K562 (cell line): ENCODE measurements around the gene SPRTN. TPM values are rescaled to one million over a fixed set of nuclear protein-coding genes. Genes with fewer than 3 reads are reported as not detected.

ENCODE experiments used
- ATAC-seq: fragments of 200-7000 bp; cut with Tn5 transposase; 3 replicates; pipeline ENCODE4 v1.9.1; 2020; ENCODE audit warnings: moderate library complexity
- BruUV-seq: library from RNA; stranded (reverse); fragments of 400-500 nt; replicated peaks from 2 replicates; lab custom pipeline; 2021; lab: Mats Ljungman, UMichigan
- CTCF ChIA-PET: fragments of 300-600 bp; formaldehyde crosslinking; extraction: SDS; loops from one replicate; lab custom pipeline; 2021; ENCODE audit warnings: low intra/inter-chr PET ratio; lab: Yijun Ruan, JAX
- POLR2A ChIA-PET: fragments of 300-600, 350-650 bp; sonication (Branson Sonifier 250); formaldehyde crosslinking; extraction: SDS; loops from one replicate; lab custom pipeline; 2021; ENCODE audit warnings: antibody characterized with exemption, inconsistent platforms; lab: Yijun Ruan, JAX
- DNase-seq, 4 experiments: peaks; one replicate each; pipeline versions ENCODE4 v3.0.0 to v3.0.0-alpha.2; 2011 to 2018; ENCODE audit warnings: low spot score in 3 of 4, mixed read lengths in 3 of 4; ENCODE audit errors: extremely low read depth in 1 of 4
- FAIRE-seq: peaks from 2 replicates; lab custom pipeline; 2011; peaks lifted over from hg19 to GRCh38; lab: Jason Lieb, UNC
- H2AFZ ChIP-seq: 2 replicates; pipeline ENCODE4 v1.6.0; 2011; ENCODE audit warnings: low read depth, low read length, control low read depth, inconsistent platforms
- H3K27ac ChIP-seq: fragments of 200-600 bp; 3 replicates; pipeline ENCODE4 v1.8.0; 2011; ENCODE audit warnings: low read depth, mild to moderate bottlenecking, control low read depth, inconsistent platforms, low read length, moderate library complexity, mixed read lengths; ENCODE audit errors: extremely low read depth
- H3K27me3 ChIP-seq, 2 experiments: fragments of 300-600 bp in 1 of 2; 2 replicates in 1 of 2; 3 replicates in 1 of 2; pipeline versions ENCODE4 v1.6.0 to v1.8.0; 2011; ENCODE audit warnings: inconsistent platforms in 2 of 2, low read length in 2 of 2, mild to moderate bottlenecking in 1 of 2, mixed read lengths in 1 of 2, moderate library complexity in 1 of 2; ENCODE audit not compliant: control insufficient read depth in 2 of 2, insufficient read depth in 2 of 2
- H3K36me3 ChIP-seq: fragments of 300-600 bp; 3 replicates; pipeline ENCODE4 v1.8.0; 2011; ENCODE audit warnings: mild to moderate bottlenecking, low read length, inconsistent platforms; ENCODE audit not compliant: control insufficient read depth, insufficient read depth
- H3K4me1 ChIP-seq, 2 experiments: fragments of 200-600 bp in 1 of 2; replicated peaks in 1 of 2; 2 replicates in 1 of 2; 3 replicates in 1 of 2; pipeline versions ENCODE4 v1.5.1 to v1.8.0; 2011; ENCODE audit warnings: inconsistent platforms in 2 of 2, low read length in 2 of 2, mild to moderate bottlenecking in 1 of 2, mixed read lengths in 1 of 2, moderate library complexity in 1 of 2; ENCODE audit not compliant: control insufficient read depth in 2 of 2, insufficient read depth in 2 of 2
- H3K4me2 ChIP-seq: 2 replicates; pipeline ENCODE4 v1.6.1; 2011; ENCODE audit warnings: low read length, control low read depth, inconsistent platforms, mixed read lengths; ENCODE audit not compliant: insufficient read depth
- H3K4me3 ChIP-seq: fragments of 200-600 bp; sonication (generic), shearing (Covaris generic); 2 replicates; pipeline ENCODE4 v1.5.1; 2016; ENCODE audit warnings: control low read depth, inconsistent platforms
- H3K79me2 ChIP-seq: fragments of 200-600 bp; 3 replicates; pipeline ENCODE4 v1.8.0; 2011; ENCODE audit warnings: low read length, inconsistent platforms; ENCODE audit not compliant: control insufficient read depth, insufficient read depth
- H3K9ac ChIP-seq, 2 experiments: 2 replicates each; pipeline versions ENCODE4 v1.6.0 to v1.6.1; 2011; ENCODE audit warnings: low read depth in 2 of 2, low read length in 2 of 2, control low read depth in 1 of 2, inconsistent platforms in 1 of 2, mild to moderate bottlenecking in 1 of 2, mixed read lengths in 1 of 2; ENCODE audit not compliant: insufficient read depth in 1 of 2
- H3K9me1 ChIP-seq: one replicate; pipeline ENCODE4 v1.6.0; 2011; ENCODE audit warnings: inconsistent platforms, mild to moderate bottlenecking, low read length, moderate library complexity; ENCODE audit not compliant: control insufficient read depth, insufficient read depth
- H3K9me3 ChIP-seq: replicated peaks from 2 replicates; pipeline ENCODE4 v1.5.1; 2011; ENCODE audit warnings: low read depth, low read length, inconsistent platforms; ENCODE audit not compliant: control insufficient read depth, insufficient read depth
- H4K20me1 ChIP-seq: replicated peaks from 2 replicates; pipeline ENCODE4 v1.6.1; 2011; ENCODE audit warnings: low read length, inconsistent platforms, mixed read lengths; ENCODE audit not compliant: control insufficient read depth, insufficient read depth
- CAMTA2 ChIP-seq: fragments of 250-450 bp; sonication (Bioruptor Pico); conservative IDR thresholded peaks from 2 replicates; pipeline ENCODE4 v1.5.1; 2022
- FOXJ3 ChIP-seq: sonication (generic); formaldehyde crosslinking; IDR thresholded peaks from 2 replicates; pipeline ENCODE4 v1.4.0; 2020; ENCODE audit warnings: mild to moderate bottlenecking, missing genetic modification reagents
- LARP7 ChIP-seq: fragments of 450-650 bp; IDR thresholded peaks from 2 replicates; pipeline ENCODE4 v1.6.1; 2016
- PHF20 ChIP-seq: fragments of 450-650 bp; IDR thresholded peaks from 2 replicates; pipeline ENCODE4 v1.6.1; 2018; ENCODE audit not compliant: partially characterized antibody
- POLR2H ChIP-seq: IDR thresholded peaks from 2 replicates; pipeline ENCODE4 v1.6.1; 2016; ENCODE audit warnings: missing genetic modification characterization, low read depth, mild to moderate bottlenecking, control low read depth, missing compliant biosample characterization, moderate library complexity
- RAD21 ChIP-seq, 2 experiments: fragments of 250-450 bp in 1 of 2; fragments of 450-650 bp in 1 of 2; sonication (Bioruptor Pico) in 1 of 2; formaldehyde crosslinking in 1 of 2; IDR thresholded peaks in 1 of 2; conservative IDR thresholded peaks in 1 of 2; 2 replicates each; pipeline versions ENCODE4 v1.4.0 to v1.8.0; 2020 to 2022; ENCODE audit warnings: mild to moderate bottlenecking in 2 of 2, moderate library complexity in 1 of 2
- WHSC1 ChIP-seq: IDR thresholded peaks from one replicate; pipeline ENCODE4 v1.6.1; 2012; ENCODE audit warnings: low read length, control low read depth, inconsistent platforms
- WGBS: fragments of 100-300 bp; shearing (Covaris generic); methylation state at CpG from one replicate; pipeline ENCODE4 v1.1.6; 2016; ENCODE audit warnings: low coverage, mixed read lengths; ENCODE audit not compliant: insufficient coverage; ENCODE audit errors: missing lambda C conversion rate; 5-methylcytosine and 5-hydroxymethylcytosine counted together
- in situ Hi-C: fragments of 300-500 bp; cut with MboI; formaldehyde crosslinking; loops from 4 replicates; pipeline ENCODE4 v1.15.0; 2018; ENCODE audit warnings: inconsistent platforms, mixed read lengths
- intact Hi-C: fragments of 100-400 bp; cut with micrococcal nuclease; formaldehyde crosslinking; loops from 2 replicates; pipeline ENCODE4 v1.14.2; 2022
- polyA plus RNA-seq, 8 experiments: library from polyadenylated mRNA; depleted of rRNA in 4 of 8; stranded (reverse) in 5 of 8; unstranded in 3 of 8; fragments of >200 nt; fragmentation: Nextera tagmentation in 2 of 8; fragmentation: Illumina TruSeq in 1 of 8; extraction: Ambion mirVana in 2 of 8; extraction: Trizol in 1 of 8; gene quantifications; 2 replicates each; pipeline versions ENCODE4 v1.2.1 to v1.2.3, GENCODE V29; 2011 to 2014; ENCODE audit warnings: inconsistent platforms in 1 of 8, missing spikeins in 1 of 8
- total RNA-seq, 7 experiments: library from RNA; depleted of rRNA in 6 of 7; stranded (reverse); fragments of >200 nt in 6 of 7; fragmentation: Illumina TruSeq in 2 of 7; extraction: Trizol in 2 of 7; gene quantifications; 2 replicates each; pipeline versions ENCODE4 v1.2.1 to v1.2.3, GENCODE V29; 2011 to 2021; ENCODE audit warnings: low replicate concordance in 1 of 7
- TF ChIP-seq, protein P1 (sequence below): fragments of 450-650 bp; IDR thresholded peaks from 2 replicates; pipeline ENCODE4 v1.6.1; 2016; ENCODE audit warnings: low read depth, mild to moderate bottlenecking, moderate library complexity
- TF ChIP-seq, protein P2 (sequence below), 2 experiments: fragments of 450-650 bp; formaldehyde crosslinking in 1 of 2; IDR thresholded peaks; 2 replicates each; pipeline versions ENCODE4 v1.4.0 to v1.6.1; 2014 to 2020; ENCODE audit warnings: mild to moderate bottlenecking in 2 of 2, borderline replicate concordance in 1 of 2, low read depth in 1 of 2
- TF ChIP-seq, protein P3 (sequence below): fragments of 250-450 bp; sonication (Bioruptor Pico); IDR thresholded peaks from 2 replicates; pipeline ENCODE4 v1.5.0; 2021; ENCODE audit warnings: mild to moderate bottlenecking, borderline replicate concordance

Gene SPRTN
- total and polyA plus RNA-seq, 9 of the 15 experiments (the other 6 are each of a cell fraction or from before 2014, with no cell fraction given), result 8.1 to 32.5 (median 21.2) TPM

DNA sequence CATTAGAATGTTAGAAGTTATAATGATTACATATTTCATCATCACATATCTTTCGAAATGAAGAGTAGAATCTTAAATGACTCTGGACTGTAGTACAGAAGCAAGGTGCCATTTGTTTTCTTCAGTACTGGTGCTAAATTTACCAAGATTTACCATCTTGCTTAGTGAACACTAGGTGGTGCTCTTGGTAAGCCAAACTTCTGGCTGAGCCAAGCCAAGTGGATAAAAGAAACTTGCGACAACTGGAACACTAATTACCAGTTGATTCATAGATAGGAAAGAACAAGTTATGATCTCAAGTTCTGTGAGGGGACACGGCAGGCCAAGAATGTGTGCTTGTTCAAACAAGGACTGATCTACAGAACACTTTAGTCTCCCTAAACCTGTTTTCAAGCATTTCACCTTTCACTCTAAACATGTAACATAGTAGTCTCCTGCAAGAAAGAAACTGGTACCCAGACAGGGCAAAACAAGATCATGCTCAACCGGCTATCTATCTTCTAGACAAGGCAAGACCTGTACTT, 19.8 kb downstream of the SPRTN start:
- H3K27me3 ChIP-seq, result no peaks in the 10 kb centered on the region
- POLR2A ChIA-PET, result interaction anchor here (0.6 to 1.4 kb wide), 4 partner anchors 8 to 234 kb away, joined by 3 to 5 read pairs (median 3); no protein-coding TSS in a partner anchor
- H3K27ac ChIP-seq, result no peak overlapping the region
- CTCF ChIA-PET, result interaction anchor here (0.5 to 2.6 kb wide), 6 partner anchors 61 to 245 kb away, joined by 3 to 34 read pairs (median 10); no protein-coding TSS in a partner anchor
- no peak overlapping the region for H3K9ac ChIP-seq
- H3K79me2 ChIP-seq, result no peaks in the 10 kb centered on the region; the same call in 2 of the 3 replicates
- peaks cover 0 to 21% of the 10 kb centered on the region in 2 experiments; a peak in 3 of 5 replicates for H3K4me1 ChIP-seq
- peak overlapping the region; percentile 10; the same call in 1 of the 2 replicates for H2AFZ ChIP-seq
- H3K9me3 ChIP-seq, result no peaks in the 10 kb centered on the region
- in situ Hi-C loops, result no loop called here
- BruUV-seq, result no TSS peak
- peaks cover 26% of the 10 kb centered on the region for H3K36me3 ChIP-seq
- FAIRE-seq, result peak; percentile 94
- WGBS, result 9% methylated on average over 4 of the region's 4 CpGs
- peak; percentile 87 for ATAC-seq
- H3K9me1 ChIP-seq, result no peaks in the 10 kb centered on the region
- no peak overlapping the region for H3K4me3 ChIP-seq
- H4K20me1 ChIP-seq, result 0 out of 2 replicates have a peak, but pooled peaks cover 3% of the 10 kb centered on the region
- H3K4me2 ChIP-seq, result no peak overlapping the region
- intact Hi-C loops, result loop anchor here (1.0 to 5.0 kb wide), 5 partner anchors 65 to 246 kb away; partner anchors contain the start of gene EGLN1
- peak; percentile 51 to 70 (median 56) for DNase-seq
- TF ChIP-seq, protein P1, sequence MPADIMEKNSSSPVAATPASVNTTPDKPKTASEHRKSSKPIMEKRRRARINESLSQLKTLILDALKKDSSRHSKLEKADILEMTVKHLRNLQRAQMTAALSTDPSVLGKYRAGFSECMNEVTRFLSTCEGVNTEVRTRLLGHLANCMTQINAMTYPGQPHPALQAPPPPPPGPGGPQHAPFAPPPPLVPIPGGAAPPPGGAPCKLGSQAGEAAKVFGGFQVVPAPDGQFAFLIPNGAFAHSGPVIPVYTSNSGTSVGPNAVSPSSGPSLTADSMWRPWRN, result no peak
- TF ChIP-seq FOXJ3 (CRISPR knock-in tag), result no peak
- no peak for TF ChIP-seq LARP7
- TF ChIP-seq, protein P2, sequence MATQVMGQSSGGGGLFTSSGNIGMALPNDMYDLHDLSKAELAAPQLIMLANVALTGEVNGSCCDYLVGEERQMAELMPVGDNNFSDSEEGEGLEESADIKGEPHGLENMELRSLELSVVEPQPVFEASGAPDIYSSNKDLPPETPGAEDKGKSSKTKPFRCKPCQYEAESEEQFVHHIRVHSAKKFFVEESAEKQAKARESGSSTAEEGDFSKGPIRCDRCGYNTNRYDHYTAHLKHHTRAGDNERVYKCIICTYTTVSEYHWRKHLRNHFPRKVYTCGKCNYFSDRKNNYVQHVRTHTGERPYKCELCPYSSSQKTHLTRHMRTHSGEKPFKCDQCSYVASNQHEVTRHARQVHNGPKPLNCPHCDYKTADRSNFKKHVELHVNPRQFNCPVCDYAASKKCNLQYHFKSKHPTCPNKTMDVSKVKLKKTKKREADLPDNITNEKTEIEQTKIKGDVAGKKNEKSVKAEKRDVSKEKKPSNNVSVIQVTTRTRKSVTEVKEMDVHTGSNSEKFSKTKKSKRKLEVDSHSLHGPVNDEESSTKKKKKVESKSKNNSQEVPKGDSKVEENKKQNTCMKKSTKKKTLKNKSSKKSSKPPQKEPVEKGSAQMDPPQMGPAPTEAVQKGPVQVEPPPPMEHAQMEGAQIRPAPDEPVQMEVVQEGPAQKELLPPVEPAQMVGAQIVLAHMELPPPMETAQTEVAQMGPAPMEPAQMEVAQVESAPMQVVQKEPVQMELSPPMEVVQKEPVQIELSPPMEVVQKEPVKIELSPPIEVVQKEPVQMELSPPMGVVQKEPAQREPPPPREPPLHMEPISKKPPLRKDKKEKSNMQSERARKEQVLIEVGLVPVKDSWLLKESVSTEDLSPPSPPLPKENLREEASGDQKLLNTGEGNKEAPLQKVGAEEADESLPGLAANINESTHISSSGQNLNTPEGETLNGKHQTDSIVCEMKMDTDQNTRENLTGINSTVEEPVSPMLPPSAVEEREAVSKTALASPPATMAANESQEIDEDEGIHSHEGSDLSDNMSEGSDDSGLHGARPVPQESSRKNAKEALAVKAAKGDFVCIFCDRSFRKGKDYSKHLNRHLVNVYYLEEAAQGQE (IDR thresholded peaks at IDR 0.05; ENCODE audit: borderline replicate concordance), result peak; percentile 94
- TF ChIP-seq, protein P2 (CRISPR knock-in tag; IDR thresholded peaks at IDR 0.05; ENCODE audit: low read depth), result no peak
- TF ChIP-seq POLR2H (tag), result peak; percentile 41; the same call in 1 of the 2 replicates
- TF ChIP-seq CAMTA2 (CRISPR knock-in tag), result 0 out of 2 replicates have a peak, but pooled peaks have one; percentile 21
- no peak for TF ChIP-seq WHSC1
- TF ChIP-seq, protein P3, sequence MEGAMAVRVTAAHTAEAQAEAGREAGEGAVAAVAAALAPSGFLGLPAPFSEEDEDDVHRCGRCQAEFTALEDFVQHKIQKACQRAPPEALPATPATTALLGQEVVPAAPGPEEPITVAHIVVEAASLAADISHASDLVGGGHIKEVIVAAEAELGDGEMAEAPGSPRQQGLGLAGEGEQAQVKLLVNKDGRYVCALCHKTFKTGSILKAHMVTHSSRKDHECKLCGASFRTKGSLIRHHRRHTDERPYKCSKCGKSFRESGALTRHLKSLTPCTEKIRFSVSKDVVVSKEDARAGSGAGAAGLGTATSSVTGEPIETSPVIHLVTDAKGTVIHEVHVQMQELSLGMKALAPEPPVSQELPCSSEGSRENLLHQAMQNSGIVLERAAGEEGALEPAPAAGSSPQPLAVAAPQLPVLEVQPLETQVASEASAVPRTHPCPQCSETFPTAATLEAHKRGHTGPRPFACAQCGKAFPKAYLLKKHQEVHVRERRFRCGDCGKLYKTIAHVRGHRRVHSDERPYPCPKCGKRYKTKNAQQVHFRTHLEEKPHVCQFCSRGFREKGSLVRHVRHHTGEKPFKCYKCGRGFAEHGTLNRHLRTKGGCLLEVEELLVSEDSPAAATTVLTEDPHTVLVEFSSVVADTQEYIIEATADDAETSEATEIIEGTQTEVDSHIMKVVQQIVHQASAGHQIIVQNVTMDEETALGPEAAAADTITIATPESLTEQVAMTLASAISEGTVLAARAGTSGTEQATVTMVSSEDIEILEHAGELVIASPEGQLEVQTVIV (CRISPR knock-in tag), result peak; percentile 48; the same call in 1 of the 2 replicates
- no peak for TF ChIP-seq PHF20
- TF ChIP-seq RAD21 (CRISPR knock-in tag; conservative IDR thresholded peaks at IDR 0.05 in 1 of 2, IDR thresholded peaks at IDR 0.05 in 1 of 2), result peak; percentile 97 to 98
